Measurements from ENCODE around the gene VPS26C.
A peak's percentile ranks its signal among the peaks of the same experiment; 100 is the strongest.
"Not testable (repeated sequence)": the region's sequence is repeated elsewhere in the genome, so short reads cannot be mapped to it uniquely, and the experiment has no call there.

VPS26C gene

GRCh38 chr21:37267269-37268185, at the start of gene VPS26C:
Gene VPS26C, minus strand, starts transcription at chr21:37267334. Its CDS starts 40 bp downstream, at chr21:37267294.
- peak within 1 kb of the TSS; percentile 99 for H3K27ac ChIP-seq
- no peak for TF ChIP-seq CTCF (IDR thresholded peaks at IDR 0.05)
- TF ChIP-seq ZFX (IDR thresholded peaks at IDR 0.05; ENCODE audit: borderline replicate concordance): no peak

GRCh38 chr21:37316072-37316471, 48.9 kb upstream of the VPS26C start:
- H3K27ac ChIP-seq: not testable (repeated sequence)

- no peak overlapping the region for H3K27ac ChIP-seq
- no peak for TF ChIP-seq ZFX (IDR thresholded peaks at IDR 0.05; ENCODE audit: borderline replicate concordance)
- TF ChIP-seq CTCF (IDR thresholded peaks at IDR 0.05): no peak
Measured at GRCh38 chr21:37300114-37300751, 33.1 kb upstream of the VPS26C start.

GRCh38 chr21:37297364-37297763, 30.2 kb upstream of the VPS26C start:
- no peak for TF ChIP-seq ZFX (IDR thresholded peaks at IDR 0.05; ENCODE audit: borderline replicate concordance)
- TF ChIP-seq CTCF (IDR thresholded peaks at IDR 0.05): no peak
- no peak overlapping the region for H3K27ac ChIP-seq

- no peak overlapping the region for H3K27ac ChIP-seq
- TF ChIP-seq ZFX (IDR thresholded peaks at IDR 0.05; ENCODE audit: borderline replicate concordance): no peak
- TF ChIP-seq CTCF (IDR thresholded peaks at IDR 0.05): no peak
Measured at GRCh38 chr21:37294679-37295078, 27.5 kb upstream of the VPS26C start.

- TF ChIP-seq CTCF (IDR thresholded peaks at IDR 0.05) (no peak), ZFX (IDR thresholded peaks at IDR 0.05; ENCODE audit: borderline replicate concordance) (no peak)
- H3K27ac ChIP-seq: no peak overlapping the region
Measured at GRCh38 chr21:37292941-37293340, 25.8 kb upstream of the VPS26C start.

- TF ChIP-seq CTCF (IDR thresholded peaks at IDR 0.05) (no peak), ZFX (IDR thresholded peaks at IDR 0.05; ENCODE audit: borderline replicate concordance) (no peak)
- no peak overlapping the region for H3K27ac ChIP-seq
Measured at GRCh38 chr21:37292041-37292440, 24.9 kb upstream of the VPS26C start.

- not testable (repeated sequence) for H3K27ac ChIP-seq
Measured at GRCh38 chr21:37283191-37283710, 16.1 kb upstream of the VPS26C start.

- H3K27ac ChIP-seq: not testable (repeated sequence)
Measured at GRCh38 chr21:37282602-37283001, 15.5 kb upstream of the VPS26C start.
